Measurements from ENCODE around the gene CT45A10.
"Not testable (repeated sequence)": the region's sequence is repeated elsewhere in the genome, so short reads cannot be mapped to it uniquely, and the experiment has no call there.

The CT45A10 gene

DNA sequence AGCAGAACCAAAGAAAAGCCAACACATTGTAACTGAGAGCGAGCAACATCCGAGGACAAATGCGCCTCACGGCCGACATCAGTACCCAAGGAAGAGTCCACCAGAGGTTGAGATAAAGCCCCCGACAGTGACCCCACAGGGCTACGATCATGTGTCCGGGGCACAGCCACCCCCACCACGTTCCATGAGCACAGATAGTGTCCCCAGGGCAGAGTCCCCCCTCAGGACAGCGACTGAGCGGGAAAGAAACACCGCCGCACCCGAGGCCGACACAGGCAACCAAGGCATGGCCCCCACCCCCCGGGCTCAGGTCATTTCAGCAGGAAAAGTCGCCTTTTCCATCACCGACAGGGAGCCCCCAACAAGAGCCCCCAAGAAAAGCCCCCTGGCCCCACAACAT lies 5.0 kb downstream of the CT45A10 start:
- H3K27me3 ChIP-seq (ENCODE audit: control insufficient read depth, insufficient read depth, low read length, poor library complexity, severe bottlenecking); H3K9me3 ChIP-seq (ENCODE audit: control insufficient read depth, low read length); H3K36me3 ChIP-seq (ENCODE audit: control insufficient read depth, insufficient read depth, low read length); H3K4me1 ChIP-seq (ENCODE audit: control insufficient read depth, insufficient read depth, low read length); H3K27ac ChIP-seq (ENCODE audit: insufficient read depth, low read depth, low read length, poor library complexity, severe bottlenecking); H3K4me3 ChIP-seq (ENCODE audit: insufficient read depth, low read depth, low read length): not testable (repeated sequence)
- 87 to 98% methylated on average over 4 of the region's 18 CpGs for WGBS, 2 experiments

GRCh38 chrX:135882741-135883140 lies 10.5 kb downstream of the CT45A10 start:
- not testable (repeated sequence) for H3K36me3 ChIP-seq (ENCODE audit: control insufficient read depth, insufficient read depth, low read length); H3K4me3 ChIP-seq (ENCODE audit: insufficient read depth, low read depth, low read length); H3K9me3 ChIP-seq (ENCODE audit: control insufficient read depth, low read length); H3K27me3 ChIP-seq (ENCODE audit: control insufficient read depth, insufficient read depth, low read length, poor library complexity, severe bottlenecking); H3K4me1 ChIP-seq (ENCODE audit: control insufficient read depth, insufficient read depth, low read length); H3K27ac ChIP-seq (ENCODE audit: insufficient read depth, low read depth, low read length, poor library complexity, severe bottlenecking)
- WGBS, 2 experiments: 83 to 95% methylated on average over 2 to 3 of the region's 5 CpGs

DNA sequence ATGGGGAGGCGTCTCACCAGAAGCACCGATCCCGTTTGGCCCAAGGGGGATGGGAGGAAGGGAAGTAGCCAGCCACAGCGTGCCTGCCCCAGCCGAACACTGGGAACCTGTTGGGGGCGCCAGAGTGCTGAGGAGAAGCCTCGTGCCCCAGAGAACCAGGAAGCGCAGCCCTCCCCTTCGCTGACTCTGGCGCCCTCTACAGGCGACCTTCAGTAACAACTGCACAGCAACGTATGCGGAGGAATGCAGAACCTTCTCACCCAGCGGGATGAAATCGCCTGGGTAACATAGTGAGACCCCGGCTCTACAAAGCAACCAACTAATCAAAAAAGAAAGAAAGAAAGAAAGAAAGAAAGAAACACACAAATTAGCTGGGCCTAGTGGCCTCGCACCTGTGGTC lies 21.5 kb downstream of the CT45A10 start, which contains the start of gene CT45A9:
TSS of gene CT45A9 (minus strand) at position 101 of the 400 bp plus-strand sequence. CDS start 3,751 bp downstream, outside the sequence.
- not testable (repeated sequence) for H3K27ac ChIP-seq (ENCODE audit: insufficient read depth, low read depth, low read length, poor library complexity, severe bottlenecking); H3K9me3 ChIP-seq (ENCODE audit: control insufficient read depth, low read length); H3K4me1 ChIP-seq (ENCODE audit: control insufficient read depth, insufficient read depth, low read length); H3K27me3 ChIP-seq (ENCODE audit: control insufficient read depth, insufficient read depth, low read length, poor library complexity, severe bottlenecking); H3K36me3 ChIP-seq (ENCODE audit: control insufficient read depth, insufficient read depth, low read length); H3K4me3 ChIP-seq (ENCODE audit: insufficient read depth, low read depth, low read length)
- no CpG with 5 or more reads among the region's 17 CpGs for WGBS, 2 experiments

DNA sequence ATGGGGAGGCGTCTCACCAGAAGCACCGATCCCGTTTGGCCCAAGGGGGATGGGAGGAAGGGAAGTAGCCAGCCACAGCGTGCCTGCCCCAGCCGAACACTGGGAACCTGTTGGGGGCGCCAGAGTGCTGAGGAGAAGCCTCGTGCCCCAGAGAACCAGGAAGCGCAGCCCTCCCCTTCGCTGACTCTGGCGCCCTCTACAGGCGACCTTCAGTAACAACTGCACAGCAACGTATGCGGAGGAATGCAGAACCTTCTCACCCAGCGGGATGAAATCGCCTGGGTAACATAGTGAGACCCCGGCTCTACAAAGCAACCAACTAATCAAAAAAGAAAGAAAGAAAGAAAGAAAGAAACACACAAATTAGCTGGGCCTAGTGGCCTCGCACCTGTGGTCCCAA lies 38.8 kb downstream of the CT45A10 start, which contains the start of gene CT45A8:
TSS of gene CT45A8 (minus strand) at position 101 of the 400 bp plus-strand sequence. CDS start 3,755 bp downstream, outside the sequence.
- not testable (repeated sequence) for H3K36me3 ChIP-seq (ENCODE audit: control insufficient read depth, insufficient read depth, low read length); H3K27ac ChIP-seq (ENCODE audit: insufficient read depth, low read depth, low read length, poor library complexity, severe bottlenecking); H3K27me3 ChIP-seq (ENCODE audit: control insufficient read depth, insufficient read depth, low read length, poor library complexity, severe bottlenecking); H3K4me3 ChIP-seq (ENCODE audit: insufficient read depth, low read depth, low read length); H3K4me1 ChIP-seq (ENCODE audit: control insufficient read depth, insufficient read depth, low read length); H3K9me3 ChIP-seq (ENCODE audit: control insufficient read depth, low read length)
- WGBS, 2 experiments: no CpG with 5 or more reads among the region's 17 CpGs

DNA sequence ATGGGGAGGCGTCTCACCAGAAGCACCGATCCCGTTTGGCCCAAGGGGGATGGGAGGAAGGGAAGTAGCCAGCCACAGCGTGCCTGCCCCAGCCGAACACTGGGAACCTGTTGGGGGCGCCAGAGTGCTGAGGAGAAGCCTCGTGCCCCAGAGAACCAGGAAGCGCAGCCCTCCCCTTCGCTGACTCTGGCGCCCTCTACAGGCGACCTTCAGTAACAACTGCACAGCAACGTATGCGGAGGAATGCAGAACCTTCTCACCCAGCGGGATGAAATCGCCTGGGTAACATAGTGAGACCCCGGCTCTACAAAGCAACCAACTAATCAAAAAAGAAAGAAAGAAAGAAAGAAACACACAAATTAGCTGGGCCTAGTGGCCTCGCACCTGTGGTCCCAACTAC lies 56.1 kb downstream of the CT45A10 start, which contains the start of gene CT45A7:
TSS of gene CT45A7 (minus strand) at position 101 of the 400 bp plus-strand sequence. CDS start 3,747 bp downstream, outside the sequence.
- H3K27me3 ChIP-seq (ENCODE audit: control insufficient read depth, insufficient read depth, low read length, poor library complexity, severe bottlenecking); H3K9me3 ChIP-seq (ENCODE audit: control insufficient read depth, low read length): not testable (repeated sequence)
- WGBS, 2 experiments: no CpG with 5 or more reads among the region's 17 CpGs

More for the DNA sequence above, 56.1 kb downstream of the CT45A10 start, which contains the start of gene CT45A7:
- H3K36me3 ChIP-seq (ENCODE audit: control insufficient read depth, insufficient read depth, low read length); H3K4me1 ChIP-seq (ENCODE audit: control insufficient read depth, insufficient read depth, low read length); H3K27ac ChIP-seq (ENCODE audit: insufficient read depth, low read depth, low read length, poor library complexity, severe bottlenecking); H3K4me3 ChIP-seq (ENCODE audit: insufficient read depth, low read depth, low read length): not testable (repeated sequence)

Data from ectodermal cell (in vitro differentiated cells).